Spleen (tissue), 7 donors: Measurements from ENCODE around the gene SNPH.

Source experiments
- POLR2A ChIP-seq, 3 donors: fragments of 450-650 bp; IDR thresholded peaks; one replicate each; pipeline ENCODE4 v1.5.1; 2017; ENCODE audit warnings: antibody characterized with exemption in 3 of 3, mild to moderate bottlenecking in 1 of 3
- TF ChIP-seq, protein P1 (sequence below), 11 experiments: fragments of 200-600 bp in 7 of 11; fragments of 450-650 bp in 4 of 11; sonication (generic) in 4 of 11; IDR thresholded peaks in 8 of 11; conservative IDR thresholded peaks in 3 of 11; 1 replicate in 7 of 11; 2 replicates in 4 of 11; pipeline versions ENCODE4 v1.4.0 to v1.8.0; 2016 to 2021; ENCODE audit warnings: antibody characterized with exemption in 11 of 11, inconsistent platforms in 4 of 11, mild to moderate bottlenecking in 1 of 11
- donor health status: DM: no; HTN: no; CAD: no; lungs with moderate emphysema.
- donor health status: DM: no; HTN: no; CAD: no.
- donor health status: DM: no; HTN: no; CAD: no.

DNA sequence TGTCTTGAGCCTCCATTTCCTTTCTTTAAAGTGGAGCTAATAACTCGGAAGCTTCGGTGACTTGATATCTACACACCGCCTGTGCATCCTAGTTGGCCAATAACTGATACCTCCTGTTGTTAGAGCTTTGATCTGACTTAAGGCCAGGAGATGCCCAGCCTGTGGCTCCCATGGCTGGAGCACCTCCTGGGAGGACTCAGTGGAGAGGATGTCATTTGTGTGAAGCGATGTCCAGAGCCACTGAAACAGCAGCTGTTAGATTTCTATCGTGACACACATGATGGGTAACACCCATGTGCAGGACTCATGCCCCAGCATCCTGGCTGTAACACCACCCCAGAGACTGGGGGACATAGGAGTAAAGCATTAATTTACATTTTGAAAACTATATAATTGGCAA, 32.1 kb downstream of the SNPH start:
- TF ChIP-seq, protein P1, sequence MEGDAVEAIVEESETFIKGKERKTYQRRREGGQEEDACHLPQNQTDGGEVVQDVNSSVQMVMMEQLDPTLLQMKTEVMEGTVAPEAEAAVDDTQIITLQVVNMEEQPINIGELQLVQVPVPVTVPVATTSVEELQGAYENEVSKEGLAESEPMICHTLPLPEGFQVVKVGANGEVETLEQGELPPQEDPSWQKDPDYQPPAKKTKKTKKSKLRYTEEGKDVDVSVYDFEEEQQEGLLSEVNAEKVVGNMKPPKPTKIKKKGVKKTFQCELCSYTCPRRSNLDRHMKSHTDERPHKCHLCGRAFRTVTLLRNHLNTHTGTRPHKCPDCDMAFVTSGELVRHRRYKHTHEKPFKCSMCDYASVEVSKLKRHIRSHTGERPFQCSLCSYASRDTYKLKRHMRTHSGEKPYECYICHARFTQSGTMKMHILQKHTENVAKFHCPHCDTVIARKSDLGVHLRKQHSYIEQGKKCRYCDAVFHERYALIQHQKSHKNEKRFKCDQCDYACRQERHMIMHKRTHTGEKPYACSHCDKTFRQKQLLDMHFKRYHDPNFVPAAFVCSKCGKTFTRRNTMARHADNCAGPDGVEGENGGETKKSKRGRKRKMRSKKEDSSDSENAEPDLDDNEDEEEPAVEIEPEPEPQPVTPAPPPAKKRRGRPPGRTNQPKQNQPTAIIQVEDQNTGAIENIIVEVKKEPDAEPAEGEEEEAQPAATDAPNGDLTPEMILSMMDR (IDR thresholded peaks at IDR 0.05 in 8 of 11, conservative IDR thresholded peaks at IDR 0.05 in 3 of 11), result no peak
- no peak for TF ChIP-seq POLR2A (IDR thresholded peaks at IDR 0.05)
